ENCODE results near the gene TYSND1. TPM values are rescaled to one million over a fixed set of nuclear protein-coding genes. Genes with fewer than 3 reads are reported as not detected.

Gene TYSND1
- total RNA-seq, 1 donor from 2014 or later: 11.9 TPM

GRCh38 chr10:70096705-70097420 is 49.6 kb downstream of the TYSND1 start:
- H3K4me3 ChIP-seq (ENCODE audit: low read depth, low read length): no peak overlapping the region
- H3K36me3 ChIP-seq (ENCODE audit: control insufficient read depth, insufficient read depth, low read length): no peaks in the 10 kb centered on the region
- no peak for TF ChIP-seq CTCF (IDR thresholded peaks at IDR 0.05; ENCODE audit: insufficient read depth, low read length, poor library complexity, severe bottlenecking)
- DNase-seq (ENCODE audit: low read depth): no peak
- H3K27me3 ChIP-seq (ENCODE audit: control insufficient read depth, insufficient read depth, low read length): no peaks in the 10 kb centered on the region

GRCh38 chr10:70096016-70096704 is 50.3 kb downstream of the TYSND1 start:
- no peak for DNase-seq (ENCODE audit: low read depth)
- TF ChIP-seq CTCF (IDR thresholded peaks at IDR 0.05; ENCODE audit: insufficient read depth, low read length, poor library complexity, severe bottlenecking): no peak
- Histone ChIP-seq H3K27me3 (ENCODE audit: control insufficient read depth, insufficient read depth, low read length) (no peaks in the 10 kb centered on the region), H3K4me3 (ENCODE audit: low read depth, low read length) (no peak overlapping the region), H3K36me3 (ENCODE audit: control insufficient read depth, insufficient read depth, low read length) (no peaks in the 10 kb centered on the region)

- no peak for DNase-seq (ENCODE audit: low read depth)
- Histone ChIP-seq H3K36me3 (ENCODE audit: control insufficient read depth, insufficient read depth, low read length) (no peaks in the 10 kb centered on the region), H3K27me3 (ENCODE audit: control insufficient read depth, insufficient read depth, low read length) (no peaks in the 10 kb centered on the region), H3K4me3 (ENCODE audit: low read depth, low read length) (no peak overlapping the region)
- no peak for TF ChIP-seq CTCF (IDR thresholded peaks at IDR 0.05; ENCODE audit: insufficient read depth, low read length, poor library complexity, severe bottlenecking)
Measured at GRCh38 chr10:70094250-70094649, 52.2 kb downstream of the TYSND1 start.

GRCh38 chr10:70093335-70093944 is 53.1 kb downstream of the TYSND1 start:
- TF ChIP-seq CTCF (IDR thresholded peaks at IDR 0.05; ENCODE audit: insufficient read depth, low read length, poor library complexity, severe bottlenecking): no peak
- Histone ChIP-seq H3K4me3 (ENCODE audit: low read depth, low read length) (no peak overlapping the region), H3K36me3 (ENCODE audit: control insufficient read depth, insufficient read depth, low read length) (no peaks in the 10 kb centered on the region), H3K27me3 (ENCODE audit: control insufficient read depth, insufficient read depth, low read length) (no peaks in the 10 kb centered on the region)
- no peak for DNase-seq (ENCODE audit: low read depth)

- H3K4me3 ChIP-seq (ENCODE audit: low read depth, low read length): no peak overlapping the region
- no peaks in the 10 kb centered on the region for H3K27me3 ChIP-seq (ENCODE audit: control insufficient read depth, insufficient read depth, low read length)
- TF ChIP-seq CTCF (IDR thresholded peaks at IDR 0.05; ENCODE audit: insufficient read depth, low read length, poor library complexity, severe bottlenecking): no peak
- H3K36me3 ChIP-seq (ENCODE audit: control insufficient read depth, insufficient read depth, low read length): no peaks in the 10 kb centered on the region
- DNase-seq (ENCODE audit: low read depth): no peak
Measured at GRCh38 chr10:70092389-70092718, 54.1 kb downstream of the TYSND1 start.

Measured in kidney epithelial cell (primary cell).